CD4-positive, alpha-beta T cell treated with Interleukin-4 for 4 hours (primary cell): ENCODE data around the gene TCP11X2.
"Not testable (repeated sequence)": the region's sequence is repeated elsewhere in the genome, so short reads cannot be mapped to it uniquely, and the experiment has no call there.

Source experiments
- DNase-seq: peaks from one replicate; pipeline ENCODE4 v3.0.0-alpha.2; 2020

The TCP11X2 gene

DNA sequence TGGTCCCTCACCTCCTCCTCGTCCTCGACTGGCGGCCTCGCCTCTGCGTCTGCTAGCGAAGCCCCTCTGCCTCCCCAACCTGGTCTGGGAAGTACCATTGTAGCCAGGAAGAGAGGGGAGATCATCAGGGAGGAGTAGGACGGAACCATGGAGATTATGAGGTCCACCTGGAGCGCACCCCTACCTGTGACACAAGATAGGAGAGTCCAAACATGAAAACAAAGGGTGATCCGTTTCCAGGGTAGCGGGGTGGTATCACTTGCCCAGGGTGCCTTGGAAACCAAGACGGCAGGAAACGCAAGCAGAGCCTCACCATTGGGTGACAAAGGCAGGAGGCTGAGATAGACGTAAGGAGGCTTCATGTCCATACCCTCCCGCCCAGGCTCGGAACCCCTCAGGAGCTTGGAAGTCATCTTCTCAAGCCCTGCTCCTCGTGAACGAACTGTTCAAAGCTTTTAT is at the start of gene TCP11X2:
TCP11X2 (minus strand) TSS at position 51 of the 459 bp plus-strand sequence.
- not testable (repeated sequence) for DNase-seq

GRCh38 chrX:102517326-102517725 is 45.7 kb upstream of the TCP11X2 start:
- DNase-seq = no peak

DNA sequence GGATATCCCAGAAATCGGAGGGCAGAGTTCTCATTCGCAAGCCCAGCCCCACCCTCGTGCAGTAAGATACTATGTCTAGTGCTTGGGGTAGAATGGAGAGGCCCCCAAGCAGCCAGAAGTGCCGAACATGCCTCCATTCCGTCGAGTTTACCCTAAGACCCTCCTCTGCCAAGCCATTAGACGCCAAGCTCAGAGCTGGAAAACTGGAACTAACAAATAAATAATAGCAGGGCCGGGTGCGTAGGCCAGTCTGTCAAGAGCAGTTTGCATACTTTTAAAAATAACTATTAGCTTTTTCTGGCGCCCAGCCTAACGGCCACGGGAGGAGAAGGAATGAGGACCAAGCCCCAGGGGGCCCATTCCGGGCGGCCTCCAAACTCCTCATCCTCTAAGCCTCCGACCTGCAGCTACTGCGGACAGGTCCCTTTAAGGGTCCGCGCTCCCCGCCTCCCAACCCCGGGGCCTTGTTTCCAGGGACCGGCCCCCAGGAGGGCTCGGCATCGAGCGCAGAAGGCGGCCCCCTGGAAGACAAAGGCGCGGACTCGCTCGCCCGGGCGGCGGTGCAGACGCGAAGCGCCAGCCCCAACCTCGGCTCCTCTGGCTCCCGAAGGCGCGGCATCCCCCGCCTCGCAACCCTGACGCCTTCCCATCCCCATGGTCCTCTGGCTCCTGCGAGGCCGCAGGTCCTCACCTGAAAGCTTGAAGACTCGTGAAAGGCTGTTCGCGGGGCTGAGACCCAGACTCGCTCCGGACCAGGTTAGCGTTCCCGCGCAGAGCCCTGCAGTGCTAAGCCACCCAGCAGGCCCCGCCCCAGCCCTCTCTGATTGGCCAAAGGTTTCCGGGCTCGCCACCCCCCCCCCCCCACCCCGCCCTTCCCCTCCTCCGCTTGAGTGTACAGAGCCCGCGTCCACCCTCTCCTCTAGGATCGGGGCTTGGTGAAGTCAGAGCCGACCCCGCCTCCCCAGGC is 44.6 kb upstream of the TCP11X2 start, which contains the start of gene TMSB15A:
TMSB15A (minus strand) TSS at position 765 of the 967 bp plus-strand sequence.
- DNase-seq = peak; percentile 8

DNA sequence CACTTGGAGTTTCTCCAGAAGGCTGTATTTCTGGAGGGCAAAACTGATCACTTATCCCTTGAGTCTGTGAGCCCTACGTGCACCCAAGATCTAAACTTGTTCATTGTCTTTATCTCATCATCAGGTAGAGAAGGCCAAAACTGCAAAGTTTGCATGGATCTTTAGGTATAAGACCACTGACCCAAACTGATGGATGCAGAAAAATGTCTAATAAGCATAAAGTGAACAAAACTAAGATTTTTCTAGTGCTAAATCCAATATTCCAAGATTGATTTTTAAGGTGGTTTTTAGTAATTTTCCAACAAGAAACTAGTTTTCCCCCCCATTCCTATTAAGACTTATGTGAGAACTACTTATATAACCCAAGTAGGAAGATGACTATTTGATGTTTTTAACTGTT is 42.9 kb upstream of the TCP11X2 start:
- DNase-seq = no peak

DNA sequence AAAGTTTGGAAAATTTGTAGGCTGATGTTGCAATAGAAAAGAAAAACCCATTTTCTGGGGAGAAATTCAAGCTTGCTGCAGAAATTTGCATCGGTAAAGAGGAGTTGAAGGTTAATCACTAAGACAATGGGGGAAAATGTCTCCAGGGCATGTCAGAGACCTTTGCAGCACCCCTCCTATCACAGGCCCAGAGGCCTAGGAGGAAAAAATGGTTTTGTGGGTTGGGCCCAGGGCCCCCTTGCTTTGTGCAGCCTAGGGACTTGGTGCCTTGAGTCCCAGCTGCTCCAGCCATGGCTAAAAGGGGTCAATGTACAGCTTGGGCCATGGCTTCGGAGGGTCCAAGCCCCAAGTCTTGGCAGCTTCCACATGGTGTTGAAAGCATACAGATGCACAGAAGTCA is 27.1 kb upstream of the TCP11X2 start:
- DNase-seq = no peak

DNA sequence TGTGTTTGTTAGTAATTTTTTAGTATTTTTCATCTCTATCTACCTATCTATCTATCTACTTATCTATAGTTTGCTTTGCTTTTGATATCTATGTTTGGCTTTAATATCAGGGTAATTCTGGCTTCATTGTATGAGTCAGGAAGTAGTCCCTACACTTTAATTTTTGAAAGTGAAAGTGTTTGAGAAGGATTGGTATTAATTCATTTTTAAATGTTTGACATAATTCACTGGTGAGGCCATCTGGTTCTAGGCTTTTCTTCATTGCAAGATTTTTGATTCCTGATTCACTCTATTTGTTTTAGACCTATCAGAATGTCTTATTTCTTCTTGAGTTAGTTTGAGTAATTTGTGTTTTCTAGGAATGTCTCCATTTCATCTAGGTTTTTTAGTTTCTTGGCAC is 20.2 kb upstream of the TCP11X2 start:
- DNase-seq = no peak

DNA sequence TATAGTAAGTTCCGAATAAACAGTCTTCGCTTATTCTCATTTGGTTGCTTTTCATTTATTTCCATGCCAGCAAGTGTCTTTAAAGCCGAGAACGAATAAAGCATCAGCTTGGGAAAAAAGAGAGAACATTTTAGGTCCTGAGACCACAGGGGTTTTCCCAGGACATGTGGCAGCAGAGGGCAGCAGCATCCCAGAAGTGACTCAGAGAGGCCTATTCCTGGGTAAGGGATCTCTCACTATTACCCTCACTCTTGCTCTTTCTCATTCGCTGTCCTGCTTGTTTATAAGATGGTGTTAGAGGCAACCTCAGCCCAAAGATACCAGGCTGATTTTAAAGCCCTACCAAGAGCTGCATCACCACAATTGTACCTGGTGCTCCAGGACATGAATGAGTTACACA is 7.2 kb upstream of the TCP11X2 start:
- DNase-seq = not testable (repeated sequence)

DNA sequence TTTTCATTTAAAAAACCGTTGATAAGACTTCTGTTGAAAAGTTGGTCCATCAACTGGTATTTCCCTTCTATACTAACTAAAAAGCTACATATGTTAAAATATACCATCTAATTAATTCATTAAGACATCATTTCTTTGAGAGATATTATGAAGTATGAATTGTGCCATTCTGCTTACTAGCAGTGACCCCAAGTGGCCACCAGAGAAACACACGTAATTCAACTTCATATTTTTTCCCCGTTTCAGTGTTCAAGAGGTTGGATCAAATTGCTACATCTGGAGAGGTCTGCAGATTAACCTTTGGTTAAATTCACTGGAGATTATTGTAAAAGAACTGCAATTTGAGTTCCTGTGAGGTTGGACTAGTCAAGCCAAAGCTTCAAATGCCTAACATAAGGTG is 1.4 kb downstream of the TCP11X2 start:
- not testable (repeated sequence) for DNase-seq

DNA sequence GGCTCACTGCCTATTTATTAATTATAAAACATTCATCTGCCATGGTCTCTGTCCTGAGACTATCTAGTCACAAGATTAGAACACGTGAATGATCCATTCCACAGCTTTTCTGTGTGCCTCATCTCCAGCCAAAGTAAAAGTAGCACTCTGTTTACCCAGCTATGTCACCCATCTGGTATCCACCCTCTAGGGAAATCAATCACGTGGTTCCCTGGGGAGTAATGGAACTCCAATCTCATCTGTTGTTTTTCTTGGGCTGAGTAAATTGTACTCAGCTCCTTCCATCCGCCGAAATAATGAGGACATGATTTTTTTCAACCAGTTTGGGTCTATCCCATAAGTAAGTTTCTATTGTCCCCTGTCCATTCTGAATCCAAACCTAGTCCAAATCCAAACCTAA is 13.0 kb downstream of the TCP11X2 start:
- not testable (repeated sequence) for DNase-seq

GRCh38 chrX:102439908-102440307 is 31.7 kb downstream of the TCP11X2 start, which contains the start of gene NXF2B:
TSS of gene NXF2B (minus strand) at chrX:102440008. CDS start at chrX:102380036, 59,972 bp downstream.
- not testable (repeated sequence) for DNase-seq

DNA sequence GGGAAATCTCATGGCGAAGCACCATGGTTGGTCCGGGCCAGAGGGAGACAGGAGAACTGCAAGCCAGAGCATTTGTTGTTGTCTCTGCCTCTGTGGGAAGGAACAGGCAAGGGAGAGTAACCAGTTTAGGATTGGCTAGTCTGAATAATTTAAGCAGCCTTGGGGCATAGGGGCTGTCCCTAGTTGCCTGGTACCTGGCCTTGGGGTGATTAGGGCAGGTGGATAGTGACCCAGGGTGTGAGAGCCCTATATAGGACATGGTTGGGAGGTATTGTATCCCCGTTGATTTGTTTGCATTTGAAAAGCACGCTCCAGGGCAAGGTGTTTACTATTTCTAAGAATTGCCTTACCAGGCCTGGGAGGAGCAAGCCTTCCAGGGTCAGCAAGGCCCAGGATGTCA is 57.1 kb downstream of the TCP11X2 start:
- not testable (repeated sequence) for DNase-seq
